Loucy (cell line): ENCODE measurements around the gene ADM.
A peak's percentile ranks its signal among the peaks of the same experiment; 100 is the strongest.

Experiments used
- H2AFZ ChIP-seq: fragments of 200-600 bp; sonication (generic); 2 replicates; pipeline ENCODE4 v1.6.0; 2016; ENCODE audit warnings: antibody characterized with exemption, mild to moderate bottlenecking, low read length, moderate library complexity
- H3F3A ChIP-seq: fragments of 200-600 bp; 2 replicates; pipeline ENCODE4 v1.6.0; 2016; ENCODE audit warnings: antibody characterized with exemption, low read depth, mild to moderate bottlenecking
- H3K27me3 ChIP-seq: fragments of 200-600 bp; sonication (generic); 2 replicates; pipeline ENCODE4 v1.6.1; 2014; ENCODE audit warnings: low read length, mild to moderate bottlenecking; ENCODE audit not compliant: insufficient read depth, poor library complexity, severe bottlenecking
- H3K36me3 ChIP-seq: fragments of 200-600 bp; sonication (generic); 2 replicates; pipeline ENCODE4 v1.6.1; 2016; ENCODE audit warnings: low read length; ENCODE audit not compliant: insufficient read depth
- H3K4me1 ChIP-seq: fragments of 200-600 bp; sonication (generic); 2 replicates; pipeline ENCODE4 v1.5.1; 2014; ENCODE audit warnings: low read length, mild to moderate bottlenecking; ENCODE audit not compliant: insufficient read depth, poor library complexity, severe bottlenecking
- H3K4me2 ChIP-seq: fragments of 200-600 bp; sonication (generic); 2 replicates; pipeline ENCODE4 v1.6.0; 2014; ENCODE audit warnings: antibody characterized with exemption, low read length, low read depth, mild to moderate bottlenecking; ENCODE audit not compliant: poor library complexity, severe bottlenecking
- H3K4me3 ChIP-seq: fragments of 200-600 bp; sonication (generic); 2 replicates; pipeline ENCODE4 v1.5.1; 2014; ENCODE audit warnings: low read length, mild to moderate bottlenecking, mixed read lengths; ENCODE audit not compliant: poor library complexity, severe bottlenecking
- H3K79me2 ChIP-seq: fragments of 200-600 bp; sonication (generic); 2 replicates; pipeline ENCODE4 v1.6.1; 2014; ENCODE audit warnings: low read length; ENCODE audit not compliant: insufficient read depth
- H3K9ac ChIP-seq: fragments of 200-600 bp; sonication (generic); 2 replicates; pipeline ENCODE4 v1.6.0; 2014; ENCODE audit warnings: mild to moderate bottlenecking, low read depth, low read length, moderate library complexity; ENCODE audit not compliant: poor library complexity, severe bottlenecking
- H3K9me2 ChIP-seq: fragments of 200-600 bp; sonication (generic); replicated peaks from 2 replicates; pipeline ENCODE4 v1.6.1; 2016; ENCODE audit warnings: low read depth, low read length, mixed read lengths
- H3K9me3 ChIP-seq: fragments of 200-600 bp; sonication (generic); 2 replicates; pipeline ENCODE4 v1.6.1; 2014; ENCODE audit warnings: mild to moderate bottlenecking, antibody characterized with exemption, low read length, low read depth; ENCODE audit not compliant: insufficient read depth
- H4K20me1 ChIP-seq: fragments of 200-600 bp; sonication (generic); 2 replicates; pipeline ENCODE4 v1.6.0; 2014; ENCODE audit warnings: antibody characterized with exemption, low read length, mild to moderate bottlenecking; ENCODE audit not compliant: insufficient read depth, poor library complexity, severe bottlenecking
- CTCF ChIP-seq: fragments of 200-600 bp; sonication (generic); conservative IDR thresholded peaks from 2 replicates; pipeline ENCODE4 v1.5.1; 2014; ENCODE audit warnings: mild to moderate bottlenecking, antibody characterized with exemption, low read length
- EZH2phosphoT487 ChIP-seq: fragments of 200-600 bp; IDR thresholded peaks from 2 replicates; pipeline ENCODE4 v1.6.1; 2018; ENCODE audit warnings: antibody characterized with exemption, mild to moderate bottlenecking, moderate library complexity, borderline replicate concordance

Gene ADM

GRCh38 chr11:10301656-10302358, 3.1 kb upstream of the ADM start:
- H3K4me1 ChIP-seq = peaks cover 41% of the 10 kb centered on the region
- peaks cover 19% of the 10 kb centered on the region; the same call in 1 of the 2 replicates for H3K79me2 ChIP-seq
- no peaks in the 10 kb centered on the region for H3K9me2 ChIP-seq
- peak overlapping the region; percentile 83 for H3K4me3 ChIP-seq
- H3K4me2 ChIP-seq = peak overlapping the region; percentile 93
- TF ChIP-seq CTCF = no peak
- TF ChIP-seq EZH2phosphoT487 = no peak
- no peaks in the 10 kb centered on the region for H4K20me1 ChIP-seq
- no peak overlapping the region for H3K9ac ChIP-seq
- no peaks in the 10 kb centered on the region for H3K9me3 ChIP-seq
- 0 out of 2 replicates have a peak, but pooled peaks cover 6% of the 10 kb centered on the region for H3F3A ChIP-seq
- H3K36me3 ChIP-seq = no peaks in the 10 kb centered on the region
- peaks cover 68% of the 10 kb centered on the region for H3K27me3 ChIP-seq
- H2AFZ ChIP-seq = peak overlapping the region; percentile 94; the same call in 1 of the 2 replicates

- Histone ChIP-seq H3K27me3 (peaks cover 63% of the 10 kb centered on the region), H3K36me3 (no peaks in the 10 kb centered on the region), H3K9me2 (no peaks in the 10 kb centered on the region), H3K9ac (peak overlapping the region; percentile 57), H2AFZ (peak overlapping the region; percentile 94), H4K20me1 (no peaks in the 10 kb centered on the region), H3K9me3 (no peaks in the 10 kb centered on the region), H3F3A (0 out of 2 replicates have a peak, but pooled peaks cover 6% of the 10 kb centered on the region), H3K4me3 (peak overlapping the region; percentile 83), H3K4me1 (peaks cover 41% of the 10 kb centered on the region), H3K4me2 (peak overlapping the region; percentile 93), H3K79me2 (peaks cover 25% of the 10 kb centered on the region; the same call in 1 of the 2 replicates)
- no peak for TF ChIP-seq EZH2phosphoT487
- no peak for TF ChIP-seq CTCF
Observed at GRCh38 chr11:10302359-10302743, 2.5 kb upstream of the ADM start.

- Histone ChIP-seq H3K36me3 (no peaks in the 10 kb centered on the region), H3K9me3 (no peaks in the 10 kb centered on the region), H2AFZ (peak overlapping the region; percentile 94), H3K9ac (peak overlapping the region; percentile 57), H3K27me3 (peaks cover 63% of the 10 kb centered on the region), H3K4me1 (peaks cover 41% of the 10 kb centered on the region), H3K79me2 (peaks cover 29% of the 10 kb centered on the region; the same call in 1 of the 2 replicates), H4K20me1 (no peaks in the 10 kb centered on the region), H3K4me2 (peak overlapping the region; percentile 93), H3K4me3 (peak overlapping the region; percentile 83), H3F3A (0 out of 2 replicates have a peak, but pooled peaks cover 6% of the 10 kb centered on the region), H3K9me2 (no peaks in the 10 kb centered on the region)
- TF ChIP-seq EZH2phosphoT487 (no peak), CTCF (no peak)
Observed at GRCh38 chr11:10302744-10303557, 1.9 kb upstream of the ADM start.
